Measurements from ENCODE around the gene CXADR.

The CXADR gene

GRCh38 chr21:17612023-17612564 is 99.3 kb downstream of the CXADR start:
- Histone ChIP-seq H3K9ac (ENCODE audit: low read length in 5 of 5) (peak overlapping the region; percentile 88 to 96 (median 90)), H3K9me3 (ENCODE audit: control insufficient read depth in 5 of 5, low read length in 5 of 5) (no peaks in the 10 kb centered on the region), H3K4me1 (ENCODE audit: control insufficient read depth in 5 of 5, insufficient read depth in 5 of 5, low read length in 5 of 5) (peaks cover 0 to 18% (median 15%) of the 10 kb centered on the region in 5 donors), H3K27ac (ENCODE audit: low read depth, low read length) (peak overlapping the region; percentile 98), H3K27me3 (ENCODE audit: control insufficient read depth in 5 of 5, insufficient read depth in 4 of 5, low read length in 5 of 5) (no peaks in the 10 kb centered on the region), H3K4me3 (ENCODE audit: low read depth in 1 of 5, low read length in 5 of 5) (peak overlapping the region; percentile 85 to 91 (median 90)), H3K36me3 (ENCODE audit: control insufficient read depth in 5 of 5, insufficient read depth in 5 of 5, low read length in 5 of 5) (peaks cover 4 to 9% (median 8%) of the 10 kb centered on the region in 5 donors)

- no peaks in the 10 kb centered on the region for H3K27me3 ChIP-seq (ENCODE audit: control insufficient read depth in 5 of 5, insufficient read depth in 4 of 5, low read length in 5 of 5)
- H3K9ac ChIP-seq (ENCODE audit: low read length in 5 of 5): peak within 1 kb of the TSS; percentile 88 to 96 (median 90)
- H3K27ac ChIP-seq (ENCODE audit: low read depth, low read length): peak within 1 kb of the TSS; percentile 98
- peaks cover 0 to 18% (median 15%) of the 10 kb centered on the region in 5 donors for H3K4me1 ChIP-seq (ENCODE audit: control insufficient read depth in 5 of 5, insufficient read depth in 5 of 5, low read length in 5 of 5)
- H3K9me3 ChIP-seq (ENCODE audit: control insufficient read depth in 5 of 5, low read length in 5 of 5): no peaks in the 10 kb centered on the region
- peaks cover 2 to 6% (median 5%) of the 10 kb centered on the region in 5 donors for H3K36me3 ChIP-seq (ENCODE audit: control insufficient read depth in 5 of 5, insufficient read depth in 5 of 5, low read length in 5 of 5)
- peak within 1 kb of the TSS; percentile 85 to 91 (median 90) for H3K4me3 ChIP-seq (ENCODE audit: low read depth in 1 of 5, low read length in 5 of 5)
Observed at GRCh38 chr21:17612565-17613241, 99.9 kb downstream of the CXADR start, which contains the start of gene BTG3. Gene BTG3 (minus strand): TSS chr21:17612901. CDS start chr21:17609144, 3,757 bp downstream.

GRCh38 chr21:17613242-17613676 is 100.4 kb downstream of the CXADR start:
- peaks cover 0 to 18% (median 15%) of the 10 kb centered on the region in 5 donors for H3K4me1 ChIP-seq (ENCODE audit: control insufficient read depth in 5 of 5, insufficient read depth in 5 of 5, low read length in 5 of 5)
- H3K27me3 ChIP-seq (ENCODE audit: control insufficient read depth in 5 of 5, insufficient read depth in 4 of 5, low read length in 5 of 5): no peaks in the 10 kb centered on the region
- no peaks in the 10 kb centered on the region for H3K9me3 ChIP-seq (ENCODE audit: control insufficient read depth in 5 of 5, low read length in 5 of 5)
- H3K27ac ChIP-seq (ENCODE audit: low read depth, low read length): peak overlapping the region; percentile 98
- H3K4me3 ChIP-seq (ENCODE audit: low read depth in 1 of 5, low read length in 5 of 5): peak overlapping the region; percentile 77 to 91 (median 88)
- peaks cover 0 to 4% (median 0%) of the 10 kb centered on the region in 5 donors for H3K36me3 ChIP-seq (ENCODE audit: control insufficient read depth in 5 of 5, insufficient read depth in 5 of 5, low read length in 5 of 5)
- H3K9ac ChIP-seq (ENCODE audit: low read length in 5 of 5): peak overlapping the region in 4 of 5 donors; percentile 69 to 94 (median 86)

GRCh38 chr21:17616831-17617230 is 104.0 kb downstream of the CXADR start:
- Histone ChIP-seq H3K4me3 (ENCODE audit: low read depth in 1 of 5, low read length in 5 of 5) (no peak overlapping the region), H3K9me3 (ENCODE audit: control insufficient read depth in 5 of 5, low read length in 5 of 5) (no peaks in the 10 kb centered on the region), H3K4me1 (ENCODE audit: control insufficient read depth in 5 of 5, insufficient read depth in 5 of 5, low read length in 5 of 5) (peaks cover 0 to 8% (median 7%) of the 10 kb centered on the region in 5 donors), H3K27ac (ENCODE audit: low read depth, low read length) (no peak overlapping the region), H3K9ac (ENCODE audit: low read length in 5 of 5) (no peak overlapping the region), H3K36me3 (ENCODE audit: control insufficient read depth in 5 of 5, insufficient read depth in 5 of 5, low read length in 5 of 5) (no peaks in the 10 kb centered on the region), H3K27me3 (ENCODE audit: control insufficient read depth in 5 of 5, insufficient read depth in 4 of 5, low read length in 5 of 5) (no peaks in the 10 kb centered on the region)

GRCh38 chr21:17622018-17622417 is 109.2 kb downstream of the CXADR start:
- Histone ChIP-seq H3K9me3 (ENCODE audit: control insufficient read depth in 5 of 5, low read length in 5 of 5) (no peaks in the 10 kb centered on the region), H3K36me3 (ENCODE audit: control insufficient read depth in 5 of 5, insufficient read depth in 5 of 5, low read length in 5 of 5) (no peaks in the 10 kb centered on the region)

GRCh38 chr21:17631195-17631594 is 118.4 kb downstream of the CXADR start:
- Histone ChIP-seq H3K27ac (ENCODE audit: low read depth, low read length) (peak overlapping the region; percentile 19), H3K9me3 (ENCODE audit: control insufficient read depth in 5 of 5, low read length in 5 of 5) (no peaks in the 10 kb centered on the region), H3K9ac (ENCODE audit: low read length in 5 of 5) (no peak overlapping the region), H3K27me3 (ENCODE audit: control insufficient read depth in 5 of 5, insufficient read depth in 4 of 5, low read length in 5 of 5) (no peaks in the 10 kb centered on the region), H3K4me1 (ENCODE audit: control insufficient read depth in 5 of 5, insufficient read depth in 5 of 5, low read length in 5 of 5) (peaks cover 0 to 23% (median 10%) of the 10 kb centered on the region in 5 donors), H3K36me3 (ENCODE audit: control insufficient read depth in 5 of 5, insufficient read depth in 5 of 5, low read length in 5 of 5) (no peaks in the 10 kb centered on the region), H3K4me3 (ENCODE audit: low read depth in 1 of 5, low read length in 5 of 5) (peak overlapping the region in 1 of 5 donors; percentile 33)

More at GRCh38 chr21:17622018-17622417, 109.2 kb downstream of the CXADR start:
- no peak overlapping the region for H3K9ac ChIP-seq (ENCODE audit: low read length in 5 of 5)
- H3K4me3 ChIP-seq (ENCODE audit: low read depth in 1 of 5, low read length in 5 of 5): no peak overlapping the region
- H3K4me1 ChIP-seq (ENCODE audit: control insufficient read depth in 5 of 5, insufficient read depth in 5 of 5, low read length in 5 of 5): no peaks in the 10 kb centered on the region
- H3K27ac ChIP-seq (ENCODE audit: low read depth, low read length): no peak overlapping the region
- H3K27me3 ChIP-seq (ENCODE audit: control insufficient read depth in 5 of 5, insufficient read depth in 4 of 5, low read length in 5 of 5): no peaks in the 10 kb centered on the region

- no peak overlapping the region for H3K4me3 ChIP-seq (ENCODE audit: low read depth in 1 of 5, low read length in 5 of 5)
- peaks cover 0 to 7% (median 4%) of the 10 kb centered on the region in 5 donors for H3K4me1 ChIP-seq (ENCODE audit: control insufficient read depth in 5 of 5, insufficient read depth in 5 of 5, low read length in 5 of 5)
- no peaks in the 10 kb centered on the region for H3K36me3 ChIP-seq (ENCODE audit: control insufficient read depth in 5 of 5, insufficient read depth in 5 of 5, low read length in 5 of 5)
- H3K27me3 ChIP-seq (ENCODE audit: control insufficient read depth in 5 of 5, insufficient read depth in 4 of 5, low read length in 5 of 5): no peaks in the 10 kb centered on the region
- no peak overlapping the region for H3K27ac ChIP-seq (ENCODE audit: low read depth, low read length)
- no peak overlapping the region for H3K9ac ChIP-seq (ENCODE audit: low read length in 5 of 5)
- H3K9me3 ChIP-seq (ENCODE audit: control insufficient read depth in 5 of 5, low read length in 5 of 5): peaks cover 0 to 2% (median 0%) of the 10 kb centered on the region in 5 donors
Observed at GRCh38 chr21:17636711-17637110, 123.9 kb downstream of the CXADR start.

GRCh38 chr21:17640821-17641220 is 128.0 kb downstream of the CXADR start:
- Histone ChIP-seq H3K4me1 (ENCODE audit: control insufficient read depth in 5 of 5, insufficient read depth in 5 of 5, low read length in 5 of 5) (peaks cover 0 to 5% (median 3%) of the 10 kb centered on the region in 5 donors), H3K36me3 (ENCODE audit: control insufficient read depth in 5 of 5, insufficient read depth in 5 of 5, low read length in 5 of 5) (no peaks in the 10 kb centered on the region), H3K9me3 (ENCODE audit: control insufficient read depth in 5 of 5, low read length in 5 of 5) (peaks cover 0 to 2% (median 0%) of the 10 kb centered on the region in 5 donors), H3K27me3 (ENCODE audit: control insufficient read depth in 5 of 5, insufficient read depth in 4 of 5, low read length in 5 of 5) (no peaks in the 10 kb centered on the region), H3K4me3 (ENCODE audit: low read depth in 1 of 5, low read length in 5 of 5) (no peak overlapping the region), H3K27ac (ENCODE audit: low read depth, low read length) (no peak overlapping the region), H3K9ac (ENCODE audit: low read length in 5 of 5) (no peak overlapping the region)
